ENCODE data around the gene MAGI2.
A peak's percentile ranks its signal among the peaks of the same experiment; 100 is the strongest.

MAGI2 gene

GRCh38 chr7:78226059-78226719 lies 1227.3 kb downstream of the MAGI2 start:
- peak; percentile 22 for DNase-seq (ENCODE audit: extremely low read depth, low read depth)

GRCh38 chr7:78225534-78225933 lies 1227.9 kb downstream of the MAGI2 start:
- DNase-seq (ENCODE audit: extremely low read depth, low read depth) = no peak
- TF ChIP-seq CTCF (IDR thresholded peaks at IDR 0.05; ENCODE audit: low read depth, low read length) = no peak

More at GRCh38 chr7:78226059-78226719, 1227.3 kb downstream of the MAGI2 start:
- peak; percentile 54 for TF ChIP-seq CTCF (IDR thresholded peaks at IDR 0.05; ENCODE audit: low read depth, low read length)

GRCh38 chr7:78224923-78225322 lies 1228.5 kb downstream of the MAGI2 start:
- TF ChIP-seq CTCF (IDR thresholded peaks at IDR 0.05; ENCODE audit: low read depth, low read length) = no peak
- no peak for DNase-seq (ENCODE audit: extremely low read depth, low read depth)

GRCh38 chr7:78223598-78223997 lies 1229.9 kb downstream of the MAGI2 start:
- TF ChIP-seq CTCF (IDR thresholded peaks at IDR 0.05; ENCODE audit: low read depth, low read length) = no peak
- no peak for DNase-seq (ENCODE audit: extremely low read depth, low read depth)

- no peak; the same call in 1 of the 2 replicates for TF ChIP-seq CTCF (IDR thresholded peaks at IDR 0.05; ENCODE audit: low read depth, low read length)
- no peak for DNase-seq (ENCODE audit: extremely low read depth, low read depth)
Observed at GRCh38 chr7:78222001-78222751, 1231.3 kb downstream of the MAGI2 start.

GRCh38 chr7:78220754-78221153 lies 1232.7 kb downstream of the MAGI2 start:
- no peak for TF ChIP-seq CTCF (IDR thresholded peaks at IDR 0.05; ENCODE audit: low read depth, low read length)
- DNase-seq (ENCODE audit: extremely low read depth, low read depth) = no peak

- no peak for TF ChIP-seq CTCF (IDR thresholded peaks at IDR 0.05; ENCODE audit: low read depth, low read length)
- DNase-seq (ENCODE audit: extremely low read depth, low read depth) = no peak
Observed at GRCh38 chr7:78218876-78219275, 1234.6 kb downstream of the MAGI2 start.

All from AG09319 (cell line).